Endothelial cell (in vitro differentiated cells): ENCODE measurements around the gene ENAH. TPM values are rescaled to one million over a fixed set of nuclear protein-coding genes. Genes with fewer than 3 reads are reported as not detected.

Experiments used
- DNase-seq: peaks from one replicate; pipeline ENCODE4 v3.0.0; 2021; ENCODE audit warnings: low spot score
- H3K27ac Mint-ChIP-seq: one replicate; pipeline ENCODE4 v1.8.0; 2021; ENCODE audit warnings: mixed read lengths, inconsistent platforms; ENCODE audit not compliant: unreplicated experiment
- H3K27me3 Mint-ChIP-seq: one replicate; pipeline ENCODE4 v1.8.0; 2021; ENCODE audit warnings: mild to moderate bottlenecking, moderate library complexity, mixed read lengths, inconsistent platforms; ENCODE audit not compliant: unreplicated experiment
- H3K36me3 Mint-ChIP-seq: one replicate; pipeline ENCODE4 v1.8.0; 2021; ENCODE audit warnings: mild to moderate bottlenecking, low read depth, mixed read lengths, inconsistent platforms; ENCODE audit not compliant: unreplicated experiment
- H3K4me1 Mint-ChIP-seq: one replicate; pipeline ENCODE4 v1.8.0; 2021; ENCODE audit warnings: mild to moderate bottlenecking, mixed read lengths, inconsistent platforms; ENCODE audit not compliant: unreplicated experiment
- H3K4me3 Mint-ChIP-seq: one replicate; pipeline ENCODE4 v1.8.0; 2021; ENCODE audit warnings: mild to moderate bottlenecking, mixed read lengths, inconsistent platforms; ENCODE audit not compliant: unreplicated experiment
- H3K9me3 Mint-ChIP-seq: one replicate; pipeline ENCODE4 v1.8.0; 2021; ENCODE audit warnings: mixed read lengths, inconsistent platforms; ENCODE audit not compliant: unreplicated experiment
- CTCF ChIP-seq: fragments of 200-600 bp; sonication (generic); IDR thresholded peaks from one replicate; pipeline ENCODE4 v1.5.0; 2021; ENCODE audit warnings: antibody characterized with exemption; ENCODE audit not compliant: unreplicated experiment
- total RNA-seq: library from RNA; stranded (reverse); fragmentation: NEBNext Ultra II Directional; extraction: Animal tissue kit (Norgen Biotek cat#: 25700); gene quantifications from one replicate; pipeline ENCODE4 v1.2.1, GENCODE V29; 2021; ENCODE audit not compliant: unreplicated experiment

ENAH gene
- total RNA-seq, 1 donor from 2014 or later, result 82.9 TPM

- Mint-ChIP-seq H3K9me3 (no peaks in the 10 kb centered on the region), H3K27me3 (no peaks in the 10 kb centered on the region), H3K36me3 (no peaks in the 10 kb centered on the region), H3K4me1 (peaks cover 14% of the 10 kb centered on the region), H3K4me3 (peak overlapping the region; percentile 51), H3K27ac (peak overlapping the region; percentile 59)
- TF ChIP-seq CTCF, result no peak
- no peak for DNase-seq
These were observed 87.1 kb downstream of the ENAH start for GRCh38 chr1:225565847-225566246.

- Mint-ChIP-seq H3K27ac (no peak overlapping the region), H3K4me3 (no peak overlapping the region), H3K9me3 (no peaks in the 10 kb centered on the region), H3K27me3 (no peaks in the 10 kb centered on the region), H3K36me3 (peaks cover 17% of the 10 kb centered on the region), H3K4me1 (peaks cover 12% of the 10 kb centered on the region)
- DNase-seq, result no peak
- TF ChIP-seq CTCF, result no peak
These were observed 91.2 kb downstream of the ENAH start for GRCh38 chr1:225561675-225562074.

GRCh38 chr1:225559902-225560301 is 93.0 kb downstream of the ENAH start:
- Mint-ChIP-seq H3K4me1 (no peaks in the 10 kb centered on the region), H3K9me3 (no peaks in the 10 kb centered on the region), H3K27ac (no peak overlapping the region), H3K4me3 (no peak overlapping the region), H3K27me3 (no peaks in the 10 kb centered on the region), H3K36me3 (peaks cover 18% of the 10 kb centered on the region)
- no peak for TF ChIP-seq CTCF
- no peak for DNase-seq

- no peak overlapping the region for H3K27ac Mint-ChIP-seq
- no peak for DNase-seq
- no peaks in the 10 kb centered on the region for H3K4me1 Mint-ChIP-seq
- H3K27me3 Mint-ChIP-seq, result no peaks in the 10 kb centered on the region
- peaks cover 18% of the 10 kb centered on the region for H3K36me3 Mint-ChIP-seq
- TF ChIP-seq CTCF, result no peak
- no peaks in the 10 kb centered on the region for H3K9me3 Mint-ChIP-seq
- no peak overlapping the region for H3K4me3 Mint-ChIP-seq
These were observed 93.6 kb downstream of the ENAH start for GRCh38 chr1:225559326-225559725.

GRCh38 chr1:225556694-225557093 is 96.2 kb downstream of the ENAH start:
- H3K9me3 Mint-ChIP-seq, result no peaks in the 10 kb centered on the region
- no peaks in the 10 kb centered on the region for H3K4me1 Mint-ChIP-seq
- no peaks in the 10 kb centered on the region for H3K27me3 Mint-ChIP-seq
- DNase-seq, result no peak
- H3K4me3 Mint-ChIP-seq, result no peak overlapping the region
- peaks cover 18% of the 10 kb centered on the region for H3K36me3 Mint-ChIP-seq
- H3K27ac Mint-ChIP-seq, result no peak overlapping the region
- TF ChIP-seq CTCF, result no peak
